Measurements from ENCODE around the gene SLC8A1. TPM values are rescaled to one million over a fixed set of nuclear protein-coding genes. Genes with fewer than 3 reads are reported as not detected.

Gene SLC8A1
- total and polyA plus RNA-seq, 10 of the 15 experiments (the other 5 are each of a cell fraction or from before 2014, with no cell fraction given): under 0.01 to 1.2 (median 0.01) TPM; not detected in 3

GRCh38 chr2:40477361-40477760 lies 25.5 kb upstream of the SLC8A1 start:
- no peak overlapping the region for H3K9ac ChIP-seq (ENCODE audit: control insufficient read depth, insufficient read depth, low read length)
- H3K27me3 ChIP-seq (replicated peaks in 1 of 2; ENCODE audit: control insufficient read depth in 2 of 2, insufficient read depth in 2 of 2, low read length in 1 of 2): no peaks in the 10 kb centered on the region
- H3K4me3 ChIP-seq: no peak overlapping the region
- H3K4me1 ChIP-seq (ENCODE audit: control insufficient read depth, insufficient read depth, low read length): no peaks in the 10 kb centered on the region
- no peaks in the 10 kb centered on the region for H3K36me3 ChIP-seq (ENCODE audit: control insufficient read depth in 2 of 2, insufficient read depth in 2 of 2, low read length in 1 of 2)
- no peaks in the 10 kb centered on the region for H3K79me2 ChIP-seq (ENCODE audit: control insufficient read depth, insufficient read depth, low read length)
- no peak overlapping the region for H2AFZ ChIP-seq (ENCODE audit: control insufficient read depth, low read depth, low read length)
- no peak overlapping the region for H3K4me2 ChIP-seq (ENCODE audit: control insufficient read depth, insufficient read depth)
- ATAC-seq (no peak), DNase-seq (ENCODE audit: low read depth, low spot score) (no peak), FAIRE-seq (no peak)
- in situ Hi-C loops (cut with MboI): no loop called here
- no peaks in the 10 kb centered on the region for H4K20me1 ChIP-seq (ENCODE audit: control insufficient read depth, insufficient read depth)
- POLR2A ChIA-PET: no interaction called here
- intact Hi-C loops (cut with micrococcal nuclease; ENCODE audit: unreplicated experiment): no loop called here
- RAD21 ChIA-PET (ENCODE audit: unreplicated experiment): no interaction called here
- H3K9me3 ChIP-seq (replicated peaks; ENCODE audit: control insufficient read depth, insufficient read depth, low read length): no peaks in the 10 kb centered on the region
- SMC1A ChIA-PET (ENCODE audit: uncharacterized antibody, unreplicated experiment): no interaction called here
- CTCF ChIA-PET: interaction anchor here (1.1 kb wide), 1 partner anchor 10 kb away, joined by 4 read pairs; no protein-coding TSS in a partner anchor
- H3K27ac ChIP-seq (ENCODE audit: control insufficient read depth, insufficient read depth): no peak overlapping the region
- BruUV-seq (replicated peaks): no TSS peak
- 54% methylated on average over 5 of the region's 5 CpGs for WGBS (ENCODE audit: insufficient coverage, insufficient replicate concordance, low lambda C conversion rate, missing lambda C conversion rate)
- TF ChIP-seq CREB1 (IDR thresholded peaks at IDR 0.05; ENCODE audit: low read depth) (no peak), JUNB (IDR thresholded peaks at IDR 0.05) (no peak), ZNF384 (IDR thresholded peaks at IDR 0.05; ENCODE audit: borderline replicate concordance, low read depth, low read length) (no peak), ZNF687 (IDR thresholded peaks at IDR 0.05) (no peak), MYB (IDR thresholded peaks at IDR 0.05; ENCODE audit: borderline replicate concordance, low read depth, low read length) (no peak), LARP7 (IDR thresholded peaks at IDR 0.05) (no peak), ZNF622 (IDR thresholded peaks at IDR 0.05) (no peak), KAT2A (conservative IDR thresholded peaks at IDR 0.05; ENCODE audit: control insufficient read depth, low read depth, low read length) (no peak), SREBF1 (IDR thresholded peaks at IDR 0.05; ENCODE audit: low read length) (no peak)
- TF ChIP-seq, protein P1, sequence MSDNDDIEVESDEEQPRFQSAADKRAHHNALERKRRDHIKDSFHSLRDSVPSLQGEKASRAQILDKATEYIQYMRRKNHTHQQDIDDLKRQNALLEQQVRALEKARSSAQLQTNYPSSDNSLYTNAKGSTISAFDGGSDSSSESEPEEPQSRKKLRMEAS (IDR thresholded peaks at IDR 0.05; ENCODE audit: low read depth, low read length): no peak

All from GM12878 (cell line).